A673 (cell line): Measurements from ENCODE around the gene NRP2.

ENCODE experiments used
- EZH2 ChIP-seq: fragments of 200-600 bp; sonication (generic); IDR thresholded peaks from 2 replicates; pipeline ENCODE4 v1.6.1; 2017; ENCODE audit warnings: borderline replicate concordance, low read depth, mild to moderate bottlenecking, mixed read lengths, antibody characterized with exemption, low read length; ENCODE audit not compliant: poor library complexity, severe bottlenecking
- TF ChIP-seq, protein P1 (sequence below): fragments of 300-800, 200-600 bp; sonication (generic); conservative IDR thresholded peaks from 2 replicates; pipeline ENCODE4 v1.5.1; 2017; ENCODE audit warnings: low read depth, mild to moderate bottlenecking, antibody characterized with exemption, low read length, moderate library complexity, mixed read lengths

DNA sequence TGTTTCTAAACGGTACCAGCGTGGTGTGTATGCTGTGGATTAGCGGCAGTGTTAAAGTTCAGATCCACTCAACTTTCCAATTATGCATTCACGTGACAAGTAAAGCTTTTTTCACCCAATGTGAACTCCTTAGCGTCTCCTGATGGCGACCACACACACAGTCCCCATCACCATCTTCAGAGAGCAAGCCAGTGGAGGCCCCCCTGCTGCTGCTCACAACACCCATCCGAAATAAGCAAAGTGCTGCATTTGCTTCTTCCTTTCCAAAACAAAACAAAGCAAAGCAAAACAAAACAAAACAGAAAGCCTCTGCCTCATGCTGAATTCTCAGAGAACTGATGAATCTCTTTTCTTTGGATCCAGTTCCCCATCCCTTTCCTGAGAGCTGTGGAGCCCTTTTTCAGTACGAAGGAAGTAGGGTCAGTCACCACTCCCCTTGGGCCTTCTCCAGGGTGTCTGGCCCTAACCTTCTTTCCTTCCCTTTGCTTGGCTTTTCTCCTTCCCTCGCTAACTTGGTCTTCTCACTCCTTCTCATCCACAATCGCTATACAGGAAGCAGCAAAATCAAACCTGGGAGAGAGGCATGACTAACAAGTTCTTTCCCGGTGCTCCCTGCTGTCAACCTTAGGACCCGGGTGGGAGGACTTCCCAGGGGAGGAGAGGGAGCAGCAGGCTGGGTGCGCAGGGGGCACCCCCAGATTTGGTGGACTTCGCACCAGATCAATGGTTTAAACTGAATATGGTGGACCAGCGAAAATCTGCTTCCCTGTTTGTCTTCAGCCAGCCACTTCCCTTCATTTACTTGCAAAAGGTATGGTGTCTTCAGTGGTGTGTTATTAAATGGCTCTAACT lies 56.0 kb downstream of the NRP2 start:
- TF ChIP-seq, protein P1, sequence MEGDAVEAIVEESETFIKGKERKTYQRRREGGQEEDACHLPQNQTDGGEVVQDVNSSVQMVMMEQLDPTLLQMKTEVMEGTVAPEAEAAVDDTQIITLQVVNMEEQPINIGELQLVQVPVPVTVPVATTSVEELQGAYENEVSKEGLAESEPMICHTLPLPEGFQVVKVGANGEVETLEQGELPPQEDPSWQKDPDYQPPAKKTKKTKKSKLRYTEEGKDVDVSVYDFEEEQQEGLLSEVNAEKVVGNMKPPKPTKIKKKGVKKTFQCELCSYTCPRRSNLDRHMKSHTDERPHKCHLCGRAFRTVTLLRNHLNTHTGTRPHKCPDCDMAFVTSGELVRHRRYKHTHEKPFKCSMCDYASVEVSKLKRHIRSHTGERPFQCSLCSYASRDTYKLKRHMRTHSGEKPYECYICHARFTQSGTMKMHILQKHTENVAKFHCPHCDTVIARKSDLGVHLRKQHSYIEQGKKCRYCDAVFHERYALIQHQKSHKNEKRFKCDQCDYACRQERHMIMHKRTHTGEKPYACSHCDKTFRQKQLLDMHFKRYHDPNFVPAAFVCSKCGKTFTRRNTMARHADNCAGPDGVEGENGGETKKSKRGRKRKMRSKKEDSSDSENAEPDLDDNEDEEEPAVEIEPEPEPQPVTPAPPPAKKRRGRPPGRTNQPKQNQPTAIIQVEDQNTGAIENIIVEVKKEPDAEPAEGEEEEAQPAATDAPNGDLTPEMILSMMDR = no peak
- no peak for TF ChIP-seq EZH2
